Parathyroid adenoma (tissue), 2 donors: ENCODE data around the gene GPRC5B.

Experiments used
- H2AFZ ChIP-seq: fragments of 300-600 bp; sonication (generic); one replicate; pipeline ENCODE4 v1.7.0; 2017; ENCODE audit warnings: antibody characterized with exemption, mild to moderate bottlenecking
- H3K27ac ChIP-seq: fragments of 300-600 bp; sonication (generic); one replicate; pipeline ENCODE4 v1.7.0; 2017
- H3K27me3 ChIP-seq: fragments of 300-600 bp; sonication (generic); one replicate; pipeline ENCODE4 v1.7.0; 2017; ENCODE audit warnings: low read length; ENCODE audit not compliant: control insufficient read depth, insufficient read depth
- H3K36me3 ChIP-seq: fragments of 300-600 bp; sonication (generic); one replicate; pipeline ENCODE4 v1.7.0; 2017; ENCODE audit warnings: low read length; ENCODE audit not compliant: control insufficient read depth, insufficient read depth
- H3K4me1 ChIP-seq: fragments of 300-600 bp; sonication (generic); one replicate; pipeline ENCODE4 v1.7.0; 2017; ENCODE audit warnings: control low read depth
- H3K4me2 ChIP-seq: fragments of 300-600 bp; sonication (generic); one replicate; pipeline ENCODE4 v1.7.0; 2017; ENCODE audit warnings: low read length
- H3K4me3 ChIP-seq: fragments of 300-600 bp; sonication (generic); one replicate; pipeline ENCODE4 v1.7.0; 2017; ENCODE audit warnings: low read depth, low read length
- H3K79me2 ChIP-seq: fragments of 300-600 bp; sonication (generic); one replicate; pipeline ENCODE4 v1.7.0; 2017; ENCODE audit warnings: control low read depth
- H3K9ac ChIP-seq: fragments of 300-600 bp; sonication (generic); one replicate; pipeline ENCODE4 v1.7.0; 2017; ENCODE audit warnings: mild to moderate bottlenecking
- H3K9me3 ChIP-seq: fragments of 300-600 bp; sonication (generic); one replicate; pipeline ENCODE4 v1.7.0; 2017; ENCODE audit warnings: low read length; ENCODE audit not compliant: control insufficient read depth
- TF ChIP-seq, protein P1 (sequence below): fragments of 300-600 bp; sonication (generic); IDR thresholded peaks from one replicate; pipeline ENCODE4 v1.7.0; 2017; ENCODE audit warnings: antibody characterized with exemption, mild to moderate bottlenecking
- donor health status: primary hyperparathyroidism.

GPRC5B gene

GRCh38 chr16:19874851-19875546 lies 9.6 kb downstream of the GPRC5B start:
- no peak overlapping the region for H3K9ac ChIP-seq
- no peak overlapping the region for H3K4me3 ChIP-seq
- H3K27me3 ChIP-seq, result no peaks in the 10 kb centered on the region

GRCh38 chr16:19874026-19874425 lies 10.6 kb downstream of the GPRC5B start:
- TF ChIP-seq, protein P1, sequence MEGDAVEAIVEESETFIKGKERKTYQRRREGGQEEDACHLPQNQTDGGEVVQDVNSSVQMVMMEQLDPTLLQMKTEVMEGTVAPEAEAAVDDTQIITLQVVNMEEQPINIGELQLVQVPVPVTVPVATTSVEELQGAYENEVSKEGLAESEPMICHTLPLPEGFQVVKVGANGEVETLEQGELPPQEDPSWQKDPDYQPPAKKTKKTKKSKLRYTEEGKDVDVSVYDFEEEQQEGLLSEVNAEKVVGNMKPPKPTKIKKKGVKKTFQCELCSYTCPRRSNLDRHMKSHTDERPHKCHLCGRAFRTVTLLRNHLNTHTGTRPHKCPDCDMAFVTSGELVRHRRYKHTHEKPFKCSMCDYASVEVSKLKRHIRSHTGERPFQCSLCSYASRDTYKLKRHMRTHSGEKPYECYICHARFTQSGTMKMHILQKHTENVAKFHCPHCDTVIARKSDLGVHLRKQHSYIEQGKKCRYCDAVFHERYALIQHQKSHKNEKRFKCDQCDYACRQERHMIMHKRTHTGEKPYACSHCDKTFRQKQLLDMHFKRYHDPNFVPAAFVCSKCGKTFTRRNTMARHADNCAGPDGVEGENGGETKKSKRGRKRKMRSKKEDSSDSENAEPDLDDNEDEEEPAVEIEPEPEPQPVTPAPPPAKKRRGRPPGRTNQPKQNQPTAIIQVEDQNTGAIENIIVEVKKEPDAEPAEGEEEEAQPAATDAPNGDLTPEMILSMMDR, result no peak
- Histone ChIP-seq H3K27ac (no peak overlapping the region), H3K27me3 (no peaks in the 10 kb centered on the region), H2AFZ (no peak overlapping the region), H3K4me1 (peaks cover 2% of the 10 kb centered on the region), H3K79me2 (peaks cover 34% of the 10 kb centered on the region), H3K4me2 (no peak overlapping the region), H3K9me3 (no peaks in the 10 kb centered on the region), H3K9ac (no peak overlapping the region), H3K4me3 (no peak overlapping the region), H3K36me3 (no peaks in the 10 kb centered on the region)

More at GRCh38 chr16:19874851-19875546, 9.6 kb downstream of the GPRC5B start:
- Histone ChIP-seq H3K9me3 (no peaks in the 10 kb centered on the region), H3K4me1 (peaks cover 2% of the 10 kb centered on the region), H3K36me3 (no peaks in the 10 kb centered on the region), H3K4me2 (no peak overlapping the region), H2AFZ (no peak overlapping the region), H3K79me2 (peaks cover 37% of the 10 kb centered on the region), H3K27ac (no peak overlapping the region)
- TF ChIP-seq, protein P1, result no peak

- peaks cover 30% of the 10 kb centered on the region for H3K79me2 ChIP-seq
- no peak overlapping the region for H3K4me3 ChIP-seq
- H3K4me1 ChIP-seq, result peaks cover 4% of the 10 kb centered on the region
- TF ChIP-seq, protein P1, result no peak
- H2AFZ ChIP-seq, result no peak overlapping the region
- H3K27me3 ChIP-seq, result no peaks in the 10 kb centered on the region
- H3K9ac ChIP-seq, result no peak overlapping the region
- no peaks in the 10 kb centered on the region for H3K36me3 ChIP-seq
- H3K9me3 ChIP-seq, result no peaks in the 10 kb centered on the region
- no peak overlapping the region for H3K4me2 ChIP-seq
- H3K27ac ChIP-seq, result no peak overlapping the region
These were observed 11.7 kb downstream of the GPRC5B start for GRCh38 chr16:19872935-19873334.

GRCh38 chr16:19872179-19872863 lies 12.3 kb downstream of the GPRC5B start:
- Histone ChIP-seq H3K27me3 (no peaks in the 10 kb centered on the region), H3K79me2 (peaks cover 34% of the 10 kb centered on the region), H3K36me3 (no peaks in the 10 kb centered on the region), H3K9ac (no peak overlapping the region), H2AFZ (no peak overlapping the region), H3K4me1 (peaks cover 4% of the 10 kb centered on the region), H3K9me3 (no peaks in the 10 kb centered on the region), H3K4me2 (no peak overlapping the region), H3K27ac (no peak overlapping the region), H3K4me3 (no peak overlapping the region)
- TF ChIP-seq, protein P1, result no peak
